Loucy (cell line): ENCODE results near the gene KIFAP3.

Experiments
- H2AFZ ChIP-seq: fragments of 200-600 bp; sonication (generic); 2 replicates; pipeline ENCODE4 v1.6.0; 2016; ENCODE audit warnings: antibody characterized with exemption, mild to moderate bottlenecking, low read length, moderate library complexity
- H3F3A ChIP-seq: fragments of 200-600 bp; 2 replicates; pipeline ENCODE4 v1.6.0; 2016; ENCODE audit warnings: antibody characterized with exemption, low read depth, mild to moderate bottlenecking
- H3K27me3 ChIP-seq: fragments of 200-600 bp; sonication (generic); 2 replicates; pipeline ENCODE4 v1.6.1; 2014; ENCODE audit warnings: low read length, mild to moderate bottlenecking; ENCODE audit not compliant: insufficient read depth, poor library complexity, severe bottlenecking
- H3K36me3 ChIP-seq: fragments of 200-600 bp; sonication (generic); 2 replicates; pipeline ENCODE4 v1.6.1; 2016; ENCODE audit warnings: low read length; ENCODE audit not compliant: insufficient read depth
- H3K4me1 ChIP-seq: fragments of 200-600 bp; sonication (generic); 2 replicates; pipeline ENCODE4 v1.5.1; 2014; ENCODE audit warnings: low read length, mild to moderate bottlenecking; ENCODE audit not compliant: insufficient read depth, poor library complexity, severe bottlenecking
- H3K4me2 ChIP-seq: fragments of 200-600 bp; sonication (generic); 2 replicates; pipeline ENCODE4 v1.6.0; 2014; ENCODE audit warnings: antibody characterized with exemption, low read length, low read depth, mild to moderate bottlenecking; ENCODE audit not compliant: poor library complexity, severe bottlenecking
- H3K4me3 ChIP-seq: fragments of 200-600 bp; sonication (generic); 2 replicates; pipeline ENCODE4 v1.5.1; 2014; ENCODE audit warnings: low read length, mild to moderate bottlenecking, mixed read lengths; ENCODE audit not compliant: poor library complexity, severe bottlenecking
- H3K79me2 ChIP-seq: fragments of 200-600 bp; sonication (generic); 2 replicates; pipeline ENCODE4 v1.6.1; 2014; ENCODE audit warnings: low read length; ENCODE audit not compliant: insufficient read depth
- H3K9ac ChIP-seq: fragments of 200-600 bp; sonication (generic); 2 replicates; pipeline ENCODE4 v1.6.0; 2014; ENCODE audit warnings: mild to moderate bottlenecking, low read depth, low read length, moderate library complexity; ENCODE audit not compliant: poor library complexity, severe bottlenecking
- H3K9me2 ChIP-seq: fragments of 200-600 bp; sonication (generic); replicated peaks from 2 replicates; pipeline ENCODE4 v1.6.1; 2016; ENCODE audit warnings: low read depth, low read length, mixed read lengths
- H3K9me3 ChIP-seq: fragments of 200-600 bp; sonication (generic); 2 replicates; pipeline ENCODE4 v1.6.1; 2014; ENCODE audit warnings: mild to moderate bottlenecking, antibody characterized with exemption, low read length, low read depth; ENCODE audit not compliant: insufficient read depth
- H4K20me1 ChIP-seq: fragments of 200-600 bp; sonication (generic); 2 replicates; pipeline ENCODE4 v1.6.0; 2014; ENCODE audit warnings: antibody characterized with exemption, low read length, mild to moderate bottlenecking; ENCODE audit not compliant: insufficient read depth, poor library complexity, severe bottlenecking
- CTCF ChIP-seq: fragments of 200-600 bp; sonication (generic); conservative IDR thresholded peaks from 2 replicates; pipeline ENCODE4 v1.5.1; 2014; ENCODE audit warnings: mild to moderate bottlenecking, antibody characterized with exemption, low read length
- EZH2phosphoT487 ChIP-seq: fragments of 200-600 bp; IDR thresholded peaks from 2 replicates; pipeline ENCODE4 v1.6.1; 2018; ENCODE audit warnings: antibody characterized with exemption, mild to moderate bottlenecking, moderate library complexity, borderline replicate concordance

KIFAP3 gene

GRCh38 chr1:169900571-169900970, 173.9 kb downstream of the KIFAP3 start:
- Histone ChIP-seq H3K27me3 (no peaks in the 10 kb centered on the region), H3K36me3 (no peaks in the 10 kb centered on the region), H3K9me2 (no peaks in the 10 kb centered on the region), H3K9me3 (no peaks in the 10 kb centered on the region), H2AFZ (no peak overlapping the region), H3K4me2 (no peak overlapping the region), H3K9ac (no peak overlapping the region), H3K4me3 (no peak overlapping the region), H3K4me1 (peaks cover 8% of the 10 kb centered on the region), H3K79me2 (no peaks in the 10 kb centered on the region), H4K20me1 (no peaks in the 10 kb centered on the region), H3F3A (no peaks in the 10 kb centered on the region)
- no peak for TF ChIP-seq CTCF
- TF ChIP-seq EZH2phosphoT487, result no peak

DNA sequence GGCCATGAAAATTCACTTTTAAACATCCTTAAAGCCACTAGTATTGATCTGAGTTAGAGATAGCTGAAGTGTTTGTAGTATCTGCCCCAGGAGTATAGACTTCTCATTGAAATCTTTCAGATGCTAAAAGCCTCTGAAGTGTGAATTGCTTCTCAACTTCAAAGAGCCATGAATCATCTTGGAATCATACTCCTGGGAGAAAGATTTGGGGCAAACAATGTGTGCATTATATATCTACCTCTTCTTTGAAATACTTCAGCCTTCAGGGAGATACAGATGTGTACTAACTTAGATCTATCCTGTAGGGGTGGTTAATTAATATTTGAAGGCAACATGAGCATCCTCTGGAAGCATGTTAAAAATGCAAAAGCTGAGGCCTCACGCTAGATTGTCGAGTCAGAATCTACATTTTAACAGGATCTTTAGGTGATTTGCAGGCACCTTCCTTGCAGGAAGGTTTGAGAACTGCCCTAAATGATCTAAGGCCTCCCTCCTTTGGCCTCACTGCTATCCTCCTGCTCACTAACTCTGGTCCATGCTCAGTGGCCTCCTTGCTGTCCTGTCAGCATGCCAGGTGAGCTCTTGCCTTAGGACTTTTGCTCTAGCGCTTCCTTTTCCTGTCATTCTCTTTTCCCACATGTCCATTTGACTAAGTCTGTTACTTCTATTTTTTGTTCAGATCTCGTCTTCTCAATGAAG, 174.8 kb downstream of the KIFAP3 start:
- peaks cover 11% of the 10 kb centered on the region for H3K4me1 ChIP-seq
- peak overlapping the region; percentile 82 for H2AFZ ChIP-seq
- no peaks in the 10 kb centered on the region for H4K20me1 ChIP-seq
- no peak for TF ChIP-seq EZH2phosphoT487
- no peak for TF ChIP-seq CTCF
- H3K9ac ChIP-seq, result no peak overlapping the region
- no peaks in the 10 kb centered on the region for H3K9me3 ChIP-seq
- H3K27me3 ChIP-seq, result no peaks in the 10 kb centered on the region
- H3K9me2 ChIP-seq, result no peaks in the 10 kb centered on the region
- H3K4me3 ChIP-seq, result no peak overlapping the region
- H3K36me3 ChIP-seq, result no peaks in the 10 kb centered on the region
- H3K79me2 ChIP-seq, result no peaks in the 10 kb centered on the region
- no peak overlapping the region for H3K4me2 ChIP-seq
- no peaks in the 10 kb centered on the region for H3F3A ChIP-seq

- H2AFZ ChIP-seq, result no peak overlapping the region
- H3K27me3 ChIP-seq, result peaks cover 4% of the 10 kb centered on the region
- no peak overlapping the region for H3K4me3 ChIP-seq
- no peak overlapping the region for H3K9ac ChIP-seq
- H3K4me2 ChIP-seq, result no peak overlapping the region
- no peaks in the 10 kb centered on the region for H4K20me1 ChIP-seq
- H3K36me3 ChIP-seq, result no peaks in the 10 kb centered on the region
- H3K9me3 ChIP-seq, result no peaks in the 10 kb centered on the region
- peaks cover 32% of the 10 kb centered on the region for H3K4me1 ChIP-seq
- peaks cover 21% of the 10 kb centered on the region for H3K79me2 ChIP-seq
- peaks cover 5% of the 10 kb centered on the region; the same call in 1 of the 2 replicates for H3F3A ChIP-seq
- H3K9me2 ChIP-seq, result no peaks in the 10 kb centered on the region
- TF ChIP-seq EZH2phosphoT487 (no peak), CTCF (no peak)
Observed at GRCh38 chr1:169896013-169896412, 178.5 kb downstream of the KIFAP3 start.
